ENCODE data around the gene RPL37.

The RPL37 gene

DNA sequence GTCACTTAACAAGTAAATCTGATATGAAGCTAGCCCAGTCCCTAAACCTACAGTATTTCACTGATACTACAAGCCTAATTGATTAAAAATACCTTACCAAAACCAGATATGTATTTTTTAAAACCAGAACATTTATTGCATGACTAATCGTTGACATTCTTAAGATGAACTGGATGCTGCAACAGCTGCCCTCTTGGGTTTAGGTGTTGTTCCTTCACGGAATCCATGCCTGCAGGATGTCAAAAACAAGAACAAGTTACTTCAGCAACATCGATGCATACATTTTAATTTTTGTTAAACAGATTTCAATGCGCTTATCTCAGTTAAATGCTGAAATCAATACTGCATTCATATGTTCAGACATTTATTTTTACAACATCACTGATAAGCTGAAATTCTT, 2.7 kb downstream of the RPL37 start:
- Histone ChIP-seq H3K27ac (ENCODE audit: low read length) (no peak overlapping the region), H2AFZ (ENCODE audit: low read depth, low read length) (no peak overlapping the region), H3K9me3 (ENCODE audit: insufficient read depth, low read length, severe bottlenecking) (no peaks in the 10 kb centered on the region), H3K9ac (ENCODE audit: low read depth, low read length) (no peak overlapping the region), H3K4me3 (ENCODE audit: low read depth in 1 of 2, low read length in 2 of 2) (no peak overlapping the region), H4K20me1 (ENCODE audit: insufficient read depth, low read length) (peaks cover 15% of the 10 kb centered on the region; the same call in 1 of the 2 replicates), H3K36me3 (ENCODE audit: insufficient read depth, low read length) (peaks cover 65% of the 10 kb centered on the region), H3K27me3 (ENCODE audit: insufficient read depth, low read length, poor library complexity) (no peaks in the 10 kb centered on the region), H3K79me2 (ENCODE audit: insufficient read depth, low read length) (peaks cover 39% of the 10 kb centered on the region), H3K4me2 (ENCODE audit: insufficient read depth, low read length) (0 out of 2 replicates have a peak overlapping the region, but pooled peaks have one; percentile 8), H3K4me1 (ENCODE audit: insufficient read depth, low read length) (peaks cover 26% of the 10 kb centered on the region)
- DNase-seq (no peak), ATAC-seq (ENCODE audit: insufficient read depth, low read depth) (no peak)
- no peak for TF ChIP-seq EZH2 (IDR thresholded peaks at IDR 0.05; ENCODE audit: borderline replicate concordance, low read depth, low read length, severe bottlenecking)
- TF ChIP-seq, protein P1, sequence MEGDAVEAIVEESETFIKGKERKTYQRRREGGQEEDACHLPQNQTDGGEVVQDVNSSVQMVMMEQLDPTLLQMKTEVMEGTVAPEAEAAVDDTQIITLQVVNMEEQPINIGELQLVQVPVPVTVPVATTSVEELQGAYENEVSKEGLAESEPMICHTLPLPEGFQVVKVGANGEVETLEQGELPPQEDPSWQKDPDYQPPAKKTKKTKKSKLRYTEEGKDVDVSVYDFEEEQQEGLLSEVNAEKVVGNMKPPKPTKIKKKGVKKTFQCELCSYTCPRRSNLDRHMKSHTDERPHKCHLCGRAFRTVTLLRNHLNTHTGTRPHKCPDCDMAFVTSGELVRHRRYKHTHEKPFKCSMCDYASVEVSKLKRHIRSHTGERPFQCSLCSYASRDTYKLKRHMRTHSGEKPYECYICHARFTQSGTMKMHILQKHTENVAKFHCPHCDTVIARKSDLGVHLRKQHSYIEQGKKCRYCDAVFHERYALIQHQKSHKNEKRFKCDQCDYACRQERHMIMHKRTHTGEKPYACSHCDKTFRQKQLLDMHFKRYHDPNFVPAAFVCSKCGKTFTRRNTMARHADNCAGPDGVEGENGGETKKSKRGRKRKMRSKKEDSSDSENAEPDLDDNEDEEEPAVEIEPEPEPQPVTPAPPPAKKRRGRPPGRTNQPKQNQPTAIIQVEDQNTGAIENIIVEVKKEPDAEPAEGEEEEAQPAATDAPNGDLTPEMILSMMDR (IDR thresholded peaks at IDR 0.05; ENCODE audit: borderline replicate concordance, extremely low read depth, low read length, poor library complexity, severe bottlenecking), result no peak

DNA sequence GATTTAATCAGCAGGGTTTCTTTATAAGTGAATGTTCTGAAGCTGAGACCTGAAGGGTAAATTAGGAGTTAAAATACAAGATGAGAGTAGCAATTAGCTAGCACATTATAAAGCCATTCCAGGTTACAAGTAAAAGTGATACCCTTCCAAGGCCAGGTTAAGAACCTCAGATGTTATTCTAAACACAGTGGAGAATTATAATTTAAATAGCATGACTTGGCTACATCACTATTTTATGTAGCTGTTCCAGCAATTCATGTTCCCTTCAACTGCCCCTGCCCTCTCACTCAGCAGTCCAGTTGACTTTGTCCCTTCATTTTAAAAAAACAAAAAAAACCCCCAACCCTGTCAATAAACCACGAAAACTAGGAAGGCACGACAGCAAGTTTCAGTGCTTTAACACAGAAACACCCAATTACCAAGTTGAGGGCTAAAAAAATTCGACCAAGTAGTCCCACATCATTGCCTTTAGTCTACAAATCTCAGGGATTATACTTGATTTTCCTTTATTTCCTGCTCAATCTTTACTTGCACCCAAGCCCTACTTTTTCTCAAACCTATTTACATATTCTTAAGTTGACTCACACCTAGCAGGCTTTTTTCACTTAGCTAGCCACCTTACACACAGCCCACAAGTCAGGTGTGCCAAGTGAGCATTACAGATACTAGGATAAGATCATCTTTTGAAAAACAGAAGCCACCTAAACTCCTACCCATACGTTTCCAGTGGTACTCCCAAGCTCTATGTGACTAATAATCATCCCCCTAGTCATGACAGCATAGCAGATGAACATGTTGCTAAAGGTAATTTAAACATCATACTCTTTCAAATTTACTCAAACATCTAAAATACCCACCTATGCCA, 3.4 kb downstream of the RPL37 start:
- ATAC-seq (ENCODE audit: insufficient read depth, low read depth), result no peak
- peaks cover 39% of the 10 kb centered on the region for H3K79me2 ChIP-seq (ENCODE audit: insufficient read depth, low read length)
- 0 out of 2 replicates have a peak overlapping the region, but pooled peaks have one; percentile 8 for H3K4me2 ChIP-seq (ENCODE audit: insufficient read depth, low read length)

DNA sequence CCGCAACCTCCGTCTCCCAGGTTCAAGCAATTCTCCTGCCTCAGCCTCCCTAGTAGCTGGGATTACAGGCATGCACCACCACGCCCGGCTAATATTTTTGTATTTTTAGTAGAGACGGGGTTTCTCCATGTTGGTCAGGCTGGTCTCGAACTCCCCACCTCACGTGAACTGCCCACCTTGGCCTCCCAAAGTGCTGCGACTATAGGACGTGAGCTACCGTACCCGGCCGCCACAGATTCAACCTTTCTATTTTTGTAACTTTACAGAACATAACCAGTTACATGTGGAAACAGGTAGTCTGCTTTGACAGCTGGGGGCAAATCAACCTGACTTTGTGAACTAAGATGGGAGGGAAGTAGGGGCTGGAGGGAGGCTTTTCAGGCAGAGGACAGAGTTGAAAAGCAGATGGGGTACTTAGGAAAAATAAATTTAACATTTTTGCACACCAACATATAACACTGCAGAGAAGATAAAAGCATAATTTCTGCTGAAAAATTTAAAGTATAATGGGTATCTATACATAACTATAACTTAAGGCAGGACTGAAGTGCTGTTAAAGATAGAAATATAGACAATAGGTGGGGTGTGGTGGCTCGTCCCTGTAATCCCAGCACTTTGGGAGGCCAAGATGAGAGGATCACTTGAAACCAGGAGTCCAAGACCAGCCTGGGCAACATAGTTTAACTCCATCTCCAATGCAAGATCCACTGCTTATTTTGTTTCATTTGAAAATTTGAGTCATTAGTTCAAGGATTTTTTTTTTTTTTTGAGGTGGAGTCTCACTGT, 5.1 kb downstream of the RPL37 start:
- Histone ChIP-seq H3K4me2 (ENCODE audit: insufficient read depth, low read length) (no peak overlapping the region), H3K9ac (ENCODE audit: low read depth, low read length) (no peak overlapping the region), H3K4me1 (ENCODE audit: insufficient read depth, low read length) (peaks cover 18% of the 10 kb centered on the region), H4K20me1 (ENCODE audit: insufficient read depth, low read length) (peaks cover 20% of the 10 kb centered on the region), H3K9me3 (ENCODE audit: insufficient read depth, low read length, severe bottlenecking) (no peaks in the 10 kb centered on the region), H2AFZ (ENCODE audit: low read depth, low read length) (no peak overlapping the region), H3K27ac (ENCODE audit: low read length) (no peak overlapping the region), H3K27me3 (ENCODE audit: insufficient read depth, low read length, poor library complexity) (no peaks in the 10 kb centered on the region), H3K36me3 (ENCODE audit: insufficient read depth, low read length) (peaks cover 74% of the 10 kb centered on the region), H3K4me3 (ENCODE audit: low read depth in 1 of 2, low read length in 2 of 2) (no peak overlapping the region), H3K79me2 (ENCODE audit: insufficient read depth, low read length) (peaks cover 39% of the 10 kb centered on the region)
- DNase-seq (no peak), ATAC-seq (ENCODE audit: insufficient read depth, low read depth) (no peak)
- TF ChIP-seq, protein P1 (IDR thresholded peaks at IDR 0.05; ENCODE audit: borderline replicate concordance, extremely low read depth, low read length, poor library complexity, severe bottlenecking), result no peak
- TF ChIP-seq EZH2 (IDR thresholded peaks at IDR 0.05; ENCODE audit: borderline replicate concordance, low read depth, low read length, severe bottlenecking), result no peak

More for the DNA sequence above, 3.4 kb downstream of the RPL37 start:
- no peak overlapping the region for H3K27ac ChIP-seq (ENCODE audit: low read length)
- H3K9me3 ChIP-seq (ENCODE audit: insufficient read depth, low read length, severe bottlenecking), result no peaks in the 10 kb centered on the region
- TF ChIP-seq EZH2 (IDR thresholded peaks at IDR 0.05; ENCODE audit: borderline replicate concordance, low read depth, low read length, severe bottlenecking), result no peak
- TF ChIP-seq, protein P1 (IDR thresholded peaks at IDR 0.05; ENCODE audit: borderline replicate concordance, extremely low read depth, low read length, poor library complexity, severe bottlenecking), result no peak
- no peak overlapping the region for H3K4me3 ChIP-seq (ENCODE audit: low read depth in 1 of 2, low read length in 2 of 2)
- H3K36me3 ChIP-seq (ENCODE audit: insufficient read depth, low read length), result peaks cover 72% of the 10 kb centered on the region
- no peak for DNase-seq
- peaks cover 18% of the 10 kb centered on the region for H4K20me1 ChIP-seq (ENCODE audit: insufficient read depth, low read length)
- H3K9ac ChIP-seq (ENCODE audit: low read depth, low read length), result no peak overlapping the region
- no peaks in the 10 kb centered on the region for H3K27me3 ChIP-seq (ENCODE audit: insufficient read depth, low read length, poor library complexity)
- H3K4me1 ChIP-seq (ENCODE audit: insufficient read depth, low read length), result peaks cover 26% of the 10 kb centered on the region
- H2AFZ ChIP-seq (ENCODE audit: low read depth, low read length), result no peak overlapping the region
